GM12878 (cell line): ENCODE measurements around the gene GABRB2. TPM values are rescaled to one million over a fixed set of nuclear protein-coding genes. Genes with fewer than 3 reads are reported as not detected.

ENCODE experiments used
- ATAC-seq: fragments of 200-7000 bp; cut with Tn5 transposase; 3 replicates; pipeline ENCODE4 v1.9.1; 2020; ENCODE audit warnings: mild to moderate bottlenecking, moderate library complexity
- BruUV-seq: library from RNA; stranded (reverse); fragments of 400-500 nt; replicated peaks from 2 replicates; lab custom pipeline; 2021; lab: Mats Ljungman, UMichigan
- CTCF ChIA-PET: fragments of 300-600 bp; sonication (Branson Sonifier 250); formaldehyde crosslinking; extraction: SDS; loops from one replicate; lab custom pipeline; 2021; ENCODE audit warnings: inconsistent platforms; lab: Yijun Ruan, JAX
- POLR2A ChIA-PET: fragments of 350-600 bp; formaldehyde crosslinking; extraction: SDS; loops from one replicate; lab custom pipeline; 2021; ENCODE audit warnings: inconsistent platforms; lab: Charles Lee
- RAD21 ChIA-PET: fragments of 300-600 bp; sonication (Branson Sonifier 250); formaldehyde crosslinking; loops from one replicate; lab custom pipeline; 2023; ENCODE audit warnings: antibody characterized with exemption; ENCODE audit not compliant: unreplicated experiment; lab: Charles Lee
- SMC1A ChIA-PET: fragments of 300-600 bp; sonication (Branson Sonifier 250); formaldehyde crosslinking; loops from one replicate; lab custom pipeline; 2023; ENCODE audit not compliant: unreplicated experiment, uncharacterized antibody; lab: Charles Lee
- DNase-seq: peaks from one replicate; pipeline ENCODE4 v3.0.0-alpha.2; 2011; ENCODE audit warnings: low read depth, low spot score
- FAIRE-seq: peaks from 3 replicates; lab custom pipeline; 2011; peaks lifted over from hg19 to GRCh38; lab: Jason Lieb, UNC
- H2AFZ ChIP-seq: 2 replicates; pipeline ENCODE4 v1.6.0; 2011; ENCODE audit warnings: low read depth, low read length, control low read depth; ENCODE audit not compliant: control insufficient read depth
- H3K27ac ChIP-seq: 2 replicates; pipeline ENCODE4 v1.5.1; 2011; ENCODE audit warnings: control low read depth; ENCODE audit not compliant: control insufficient read depth, insufficient read depth
- H3K27me3 ChIP-seq, 2 experiments: replicated peaks in 1 of 2; 2 replicates each; pipeline versions ENCODE4 v1.6.0 to v1.6.1; 2011; ENCODE audit warnings: low read length in 1 of 2; ENCODE audit not compliant: control insufficient read depth in 2 of 2, insufficient read depth in 2 of 2
- H3K36me3 ChIP-seq, 2 experiments: 2 replicates each; pipeline ENCODE4 v1.5.1; 2011; ENCODE audit warnings: low read length in 1 of 2; ENCODE audit not compliant: control insufficient read depth in 2 of 2, insufficient read depth in 2 of 2
- H3K4me1 ChIP-seq: 2 replicates; pipeline ENCODE4 v1.6.1; 2011; ENCODE audit warnings: mild to moderate bottlenecking, low read length, moderate library complexity, mixed read lengths; ENCODE audit not compliant: control insufficient read depth, insufficient read depth
- H3K4me2 ChIP-seq: 2 replicates; pipeline ENCODE4 v1.6.0; 2011; ENCODE audit warnings: control low read depth; ENCODE audit not compliant: control insufficient read depth, insufficient read depth
- H3K4me3 ChIP-seq: fragments of 200-600 bp; sonication (generic); 2 replicates; pipeline ENCODE4 v1.5.1; 2016
- H3K79me2 ChIP-seq: 2 replicates; pipeline ENCODE4 v1.6.0; 2011; ENCODE audit warnings: low read length; ENCODE audit not compliant: control insufficient read depth, insufficient read depth
- H3K9ac ChIP-seq: 2 replicates; pipeline ENCODE4 v1.8.0; 2011; ENCODE audit warnings: low read length, control low read depth, mixed read lengths; ENCODE audit not compliant: control insufficient read depth, insufficient read depth
- H3K9me3 ChIP-seq: replicated peaks from 3 replicates; pipeline ENCODE4 v1.5.1; 2011; ENCODE audit warnings: mild to moderate bottlenecking, low read length; ENCODE audit not compliant: control insufficient read depth, insufficient read depth
- H4K20me1 ChIP-seq: 2 replicates; pipeline ENCODE4 v1.6.0; 2011; ENCODE audit not compliant: control insufficient read depth, insufficient read depth
- ETV6 ChIP-seq, 2 experiments: fragments of 450-650 bp in 1 of 2; IDR thresholded peaks in 1 of 2; conservative IDR thresholded peaks in 1 of 2; 2 replicates each; pipeline ENCODE4 v1.6.1; 2014; ENCODE audit warnings: antibody characterized with exemption in 1 of 2, borderline replicate concordance in 1 of 2, low read depth in 1 of 2, mild to moderate bottlenecking in 1 of 2, moderate library complexity in 1 of 2
- POLR2A ChIP-seq: IDR thresholded peaks from 2 replicates; pipeline ENCODE4 v1.6.1; 2011; ENCODE audit warnings: low read depth, mild to moderate bottlenecking, low read length
- in situ Hi-C: fragments of 300-500 bp; cut with MboI; formaldehyde crosslinking; loops from 9 replicates; pipeline ENCODE4 v1.14.3; 2018; ENCODE audit warnings: mixed read lengths
- intact Hi-C: fragments of 100-400 bp; cut with micrococcal nuclease; formaldehyde crosslinking; loops from one replicate; pipeline ENCODE4 v1.14.2; 2022; ENCODE audit not compliant: unreplicated experiment
- polyA plus RNA-seq, 11 experiments: library from polyadenylated mRNA; depleted of rRNA in 4 of 11; unstranded in 6 of 11; stranded (reverse) in 5 of 11; fragments of >200 nt; fragmentation: Nextera tagmentation in 4 of 11; fragmentation: Illumina TruSeq in 1 of 11; extraction: Ambion mirVana in 4 of 11; extraction: Trizol in 1 of 11; gene quantifications; 1 replicate in 1 of 11; 2 replicates in 10 of 11; pipeline versions ENCODE4 v1.2.1 to v1.2.3, GENCODE V29; 2011 to 2016; ENCODE audit warnings: inconsistent platforms in 2 of 11, missing spikeins in 2 of 11, low read depth in 1 of 11
- total RNA-seq, 4 experiments: library from RNA; depleted of rRNA in 3 of 4; stranded (reverse); fragments of >200 nt in 3 of 4; fragmentation: Illumina TruSeq in 1 of 4; extraction: Trizol in 1 of 4; gene quantifications; 2 replicates each; pipeline versions ENCODE4 v1.2.1 to v1.2.3, GENCODE V29; 2013 to 2021
- TF ChIP-seq, protein P1 (sequence below): fragments of 450-650 bp; IDR thresholded peaks from 2 replicates; pipeline ENCODE4 v1.6.1; 2018; ENCODE audit warnings: borderline replicate concordance, mild to moderate bottlenecking; ENCODE audit not compliant: partially characterized antibody
- TF ChIP-seq, protein P2 (sequence below): fragments of 450-650 bp; formaldehyde crosslinking; IDR thresholded peaks from 2 replicates; pipeline ENCODE4 v1.5.0; 2022; ENCODE audit warnings: mild to moderate bottlenecking, missing genetic modification characterization
- TF ChIP-seq, protein P3 (sequence below): IDR thresholded peaks from 2 replicates; pipeline ENCODE4 v1.6.1; 2011; ENCODE audit warnings: low read depth, mild to moderate bottlenecking, low read length, moderate library complexity, borderline replicate concordance; ENCODE audit errors: extremely low read depth

GABRB2 gene
- total and polyA plus RNA-seq, 10 of the 15 experiments (the other 5 are each of a cell fraction or from before 2014, with no cell fraction given) = 0.12 to 0.85 (median 0.43) TPM

DNA sequence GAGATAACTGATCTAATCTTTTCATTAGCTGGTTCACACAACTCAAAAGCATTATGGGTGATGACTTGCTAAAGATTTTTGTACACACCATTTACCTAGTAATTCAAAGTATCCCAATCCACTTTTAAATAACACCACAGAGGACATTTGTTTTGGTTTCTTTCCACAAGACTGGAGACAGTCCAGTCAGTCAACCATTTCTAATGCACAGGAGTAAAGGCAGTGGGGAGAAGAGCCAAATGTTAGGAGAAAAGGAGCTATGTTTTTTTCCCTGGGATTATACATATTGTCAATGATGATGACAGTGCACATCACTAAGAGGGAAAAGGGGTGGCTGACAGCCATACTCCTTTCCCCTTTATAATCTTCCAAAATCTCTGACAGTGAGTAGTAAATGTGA, 240.9 kb downstream of the GABRB2 start:
- H3K4me1 ChIP-seq = peaks cover 9% of the 10 kb centered on the region
- H3K27me3 ChIP-seq = no peaks in the 10 kb centered on the region
- TF ChIP-seq, protein P1, sequence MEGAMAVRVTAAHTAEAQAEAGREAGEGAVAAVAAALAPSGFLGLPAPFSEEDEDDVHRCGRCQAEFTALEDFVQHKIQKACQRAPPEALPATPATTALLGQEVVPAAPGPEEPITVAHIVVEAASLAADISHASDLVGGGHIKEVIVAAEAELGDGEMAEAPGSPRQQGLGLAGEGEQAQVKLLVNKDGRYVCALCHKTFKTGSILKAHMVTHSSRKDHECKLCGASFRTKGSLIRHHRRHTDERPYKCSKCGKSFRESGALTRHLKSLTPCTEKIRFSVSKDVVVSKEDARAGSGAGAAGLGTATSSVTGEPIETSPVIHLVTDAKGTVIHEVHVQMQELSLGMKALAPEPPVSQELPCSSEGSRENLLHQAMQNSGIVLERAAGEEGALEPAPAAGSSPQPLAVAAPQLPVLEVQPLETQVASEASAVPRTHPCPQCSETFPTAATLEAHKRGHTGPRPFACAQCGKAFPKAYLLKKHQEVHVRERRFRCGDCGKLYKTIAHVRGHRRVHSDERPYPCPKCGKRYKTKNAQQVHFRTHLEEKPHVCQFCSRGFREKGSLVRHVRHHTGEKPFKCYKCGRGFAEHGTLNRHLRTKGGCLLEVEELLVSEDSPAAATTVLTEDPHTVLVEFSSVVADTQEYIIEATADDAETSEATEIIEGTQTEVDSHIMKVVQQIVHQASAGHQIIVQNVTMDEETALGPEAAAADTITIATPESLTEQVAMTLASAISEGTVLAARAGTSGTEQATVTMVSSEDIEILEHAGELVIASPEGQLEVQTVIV = no peak
- TF ChIP-seq, protein P2, sequence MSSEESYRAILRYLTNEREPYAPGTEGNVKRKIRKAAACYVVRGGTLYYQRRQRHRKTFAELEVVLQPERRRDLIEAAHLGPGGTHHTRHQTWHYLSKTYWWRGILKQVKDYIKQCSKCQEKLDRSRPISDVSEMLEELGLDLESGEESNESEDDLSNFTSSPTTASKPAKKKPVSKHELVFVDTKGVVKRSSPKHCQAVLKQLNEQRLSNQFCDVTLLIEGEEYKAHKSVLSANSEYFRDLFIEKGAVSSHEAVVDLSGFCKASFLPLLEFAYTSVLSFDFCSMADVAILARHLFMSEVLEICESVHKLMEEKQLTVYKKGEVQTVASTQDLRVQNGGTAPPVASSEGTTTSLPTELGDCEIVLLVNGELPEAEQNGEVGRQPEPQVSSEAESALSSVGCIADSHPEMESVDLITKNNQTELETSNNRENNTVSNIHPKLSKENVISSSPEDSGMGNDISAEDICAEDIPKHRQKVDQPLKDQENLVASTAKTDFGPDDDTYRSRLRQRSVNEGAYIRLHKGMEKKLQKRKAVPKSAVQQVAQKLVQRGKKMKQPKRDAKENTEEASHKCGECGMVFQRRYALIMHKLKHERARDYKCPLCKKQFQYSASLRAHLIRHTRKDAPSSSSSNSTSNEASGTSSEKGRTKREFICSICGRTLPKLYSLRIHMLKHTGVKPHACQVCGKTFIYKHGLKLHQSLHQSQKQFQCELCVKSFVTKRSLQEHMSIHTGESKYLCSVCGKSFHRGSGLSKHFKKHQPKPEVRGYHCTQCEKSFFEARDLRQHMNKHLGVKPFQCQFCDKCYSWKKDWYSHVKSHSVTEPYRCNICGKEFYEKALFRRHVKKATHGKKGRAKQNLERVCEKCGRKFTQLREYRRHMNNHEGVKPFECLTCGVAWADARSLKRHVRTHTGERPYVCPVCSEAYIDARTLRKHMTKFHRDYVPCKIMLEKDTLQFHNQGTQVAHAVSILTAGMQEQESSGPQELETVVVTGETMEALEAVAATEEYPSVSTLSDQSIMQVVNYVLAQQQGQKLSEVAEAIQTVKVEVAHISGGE (CRISPR knock-in tag) = no peak
- no peak for TF ChIP-seq ETV6 (conservative IDR thresholded peaks at IDR 0.05 in 1 of 2, IDR thresholded peaks at IDR 0.05 in 1 of 2; ENCODE audit: borderline replicate concordance in 1 of 2, low read depth in 1 of 2)
- TF ChIP-seq, protein P3, sequence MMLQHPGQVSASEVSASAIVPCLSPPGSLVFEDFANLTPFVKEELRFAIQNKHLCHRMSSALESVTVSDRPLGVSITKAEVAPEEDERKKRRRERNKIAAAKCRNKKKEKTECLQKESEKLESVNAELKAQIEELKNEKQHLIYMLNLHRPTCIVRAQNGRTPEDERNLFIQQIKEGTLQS = no peak
- no peak for TF ChIP-seq POLR2A
- TF ChIP-seq, all 136 proteins: peak for 0
- ChIA-PET CTCF (no interaction called here), SMC1A (interaction anchor here (0.8 kb wide), 1 partner anchor 21 kb away, joined by 3 read pairs; no protein-coding TSS in a partner anchor), POLR2A (no interaction called here), RAD21 (no interaction called here)
- in situ Hi-C loops = no loop called here
- H3K9ac ChIP-seq = no peak overlapping the region
- no TSS peak for BruUV-seq
- ATAC-seq = no peak
- H3K27ac ChIP-seq = no peak overlapping the region
- no peak for FAIRE-seq
- intact Hi-C loops = no loop called here
- H3K4me3 ChIP-seq = no peak overlapping the region
- DNase-seq = no peak
- H3K9me3 ChIP-seq = peaks cover 7% of the 10 kb centered on the region; the same call in 2 of the 3 replicates
- H3K36me3 ChIP-seq = no peaks in the 10 kb centered on the region
- H2AFZ ChIP-seq = no peak overlapping the region
- no peaks in the 10 kb centered on the region for H4K20me1 ChIP-seq
- H3K79me2 ChIP-seq = no peaks in the 10 kb centered on the region
- H3K4me2 ChIP-seq = no peak overlapping the region
